OCI-LY7 (cell line): ENCODE measurements around the gene CIZ1. TPM values are rescaled to one million over a fixed set of nuclear protein-coding genes. Genes with fewer than 3 reads are reported as not detected.
A peak's percentile ranks its signal among the peaks of the same experiment; 100 is the strongest.
"Not testable (repeated sequence)": the region's sequence is repeated elsewhere in the genome, so short reads cannot be mapped to it uniquely, and the experiment has no call there.

Experiments used
- BruUV-seq: library from RNA; stranded (reverse); fragments of 400-500 nt; replicated peaks from 2 replicates; lab custom pipeline; 2021; lab: Mats Ljungman, UMichigan
- CTCF ChIA-PET: fragments of 300-600 bp; sonication (Branson Sonifier 250); formaldehyde crosslinking; loops from one replicate; lab custom pipeline; 2022; ENCODE audit warnings: antibody characterized with exemption; ENCODE audit not compliant: unreplicated experiment; lab: Charles Lee
- POLR2A ChIA-PET: fragments of 300-600 bp; sonication (Branson Sonifier 250); formaldehyde crosslinking; loops from one replicate; lab custom pipeline; 2022; ENCODE audit warnings: antibody characterized with exemption; lab: Charles Lee
- DNase-seq: peaks from one replicate; pipeline ENCODE4 v3.0.0-alpha.2; 2015; ENCODE audit warnings: low spot score
- H2AFZ ChIP-seq: fragments of 200-600 bp; sonication (generic), shearing (Covaris generic); 2 replicates; pipeline ENCODE4 v1.6.1; 2014; ENCODE audit warnings: mild to moderate bottlenecking, antibody characterized with exemption, low read length, moderate library complexity
- H3K27ac ChIP-seq: fragments of 200-600 bp; sonication (generic); 2 replicates; pipeline ENCODE4 v1.5.1; 2014; ENCODE audit warnings: mixed run types, low read depth, mild to moderate bottlenecking, moderate library complexity, low read length, inconsistent platforms; ENCODE audit not compliant: poor library complexity, severe bottlenecking
- H3K36me3 ChIP-seq: fragments of 200-600 bp; sonication (generic); 2 replicates; pipeline ENCODE4 v1.6.1; 2014; ENCODE audit warnings: mild to moderate bottlenecking, antibody characterized with exemption, low read length, moderate library complexity, mixed read lengths; ENCODE audit not compliant: insufficient read depth
- H3K4me1 ChIP-seq: fragments of 200-600 bp; sonication (generic); 2 replicates; pipeline ENCODE4 v1.5.1; 2014; ENCODE audit warnings: mild to moderate bottlenecking, low read length; ENCODE audit not compliant: insufficient read depth, poor library complexity, severe bottlenecking
- H3K4me2 ChIP-seq: fragments of 200-600 bp; sonication (generic); 2 replicates; pipeline ENCODE4 v1.6.1; 2014; ENCODE audit warnings: mild to moderate bottlenecking, low read length
- H3K4me3 ChIP-seq: fragments of 200-600 bp; sonication (generic); 2 replicates; pipeline ENCODE4 v1.5.1; 2014; ENCODE audit warnings: mild to moderate bottlenecking, low read depth, low read length; ENCODE audit not compliant: poor library complexity, severe bottlenecking
- H3K79me2 ChIP-seq: fragments of 200-600 bp; sonication (generic); 2 replicates; pipeline ENCODE4 v1.6.1; 2016; ENCODE audit warnings: low read depth, mild to moderate bottlenecking, low read length, moderate library complexity, mixed read lengths; ENCODE audit not compliant: insufficient read depth
- H3K9me2 ChIP-seq: fragments of 200-600 bp; sonication (generic); 2 replicates; pipeline ENCODE4 v1.6.1; 2016; ENCODE audit warnings: mild to moderate bottlenecking, low read length, mixed read lengths; ENCODE audit not compliant: insufficient read depth
- H3K9me3 ChIP-seq: fragments of 200-600 bp; sonication (generic); 2 replicates; pipeline ENCODE4 v1.6.1; 2014; ENCODE audit warnings: mild to moderate bottlenecking, mixed run types, low read length, mixed read lengths
- H4K20me1 ChIP-seq: fragments of 200-600 bp; sonication (generic); 2 replicates; pipeline ENCODE4 v1.6.1; 2014; ENCODE audit warnings: mild to moderate bottlenecking, antibody characterized with exemption, low read length, moderate library complexity, mixed read lengths; ENCODE audit not compliant: insufficient read depth
- EZH2phosphoT487 ChIP-seq: fragments of 200-600 bp; sonication (generic); IDR thresholded peaks from 2 replicates; pipeline ENCODE4 v1.6.1; 2018; ENCODE audit warnings: low read depth, borderline replicate concordance, mild to moderate bottlenecking, mixed run types, antibody characterized with exemption, low read length, moderate library complexity, mixed read lengths
- intact Hi-C: fragments of 100-400 bp; cut with micrococcal nuclease; formaldehyde crosslinking; loops from one replicate; pipeline ENCODE4 v1.10.0; 2022; ENCODE audit not compliant: unreplicated experiment
- total RNA-seq, 2 experiments: library from RNA; depleted of rRNA in 1 of 2; stranded (reverse); fragments of >200 nt in 1 of 2; shearing (Covaris generic) in 1 of 2; gene quantifications; 2 replicates each; pipeline ENCODE4 v1.2.3, GENCODE V29; 2014 to 2022
- TF ChIP-seq, protein P1 (sequence below): fragments of 200-600 bp; sonication (generic); conservative IDR thresholded peaks from 2 replicates; pipeline ENCODE4 v1.5.1; 2014; ENCODE audit warnings: mild to moderate bottlenecking, antibody characterized with exemption, low read length, moderate library complexity, mixed read lengths

Gene CIZ1
- total RNA-seq, 2 experiments from 2014 or later, result 45.4 to 121 TPM

DNA sequence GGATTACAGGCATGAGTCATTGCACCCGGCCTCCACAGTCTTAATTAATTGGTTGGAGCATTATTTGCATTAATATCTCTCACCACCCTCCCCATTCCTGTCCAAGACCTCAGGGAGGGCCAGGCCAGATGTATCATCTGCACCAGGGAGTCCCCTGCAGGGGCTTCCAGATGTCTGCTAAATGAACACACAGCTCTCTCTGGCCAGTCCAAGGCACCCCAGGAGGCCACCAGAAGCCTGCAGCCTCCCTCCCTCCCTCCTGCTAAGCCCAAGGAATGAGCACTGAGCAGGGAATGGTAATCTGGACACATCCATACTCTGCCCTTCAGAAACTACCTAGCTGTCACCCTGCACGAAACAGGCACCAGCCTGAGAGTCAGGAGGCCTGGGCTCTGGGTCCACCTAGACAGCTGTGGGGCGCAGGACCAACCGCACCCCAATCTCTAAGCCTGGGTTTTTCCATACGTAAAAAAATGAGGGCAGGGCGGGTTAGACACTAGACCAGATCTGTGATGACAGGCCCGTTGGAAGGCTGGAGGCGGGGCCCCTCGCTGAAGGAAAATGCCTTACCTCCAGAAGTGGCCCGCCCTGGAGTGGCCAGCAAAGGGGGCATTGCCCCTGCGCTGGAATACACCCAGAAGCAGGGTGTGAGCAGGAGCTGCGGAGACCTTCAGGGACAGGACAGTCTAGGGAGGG lies 8.3 kb downstream of the CIZ1 start:
- ChIA-PET POLR2A (no interaction called here), CTCF (no interaction called here)
- Histone ChIP-seq H3K4me1 (peaks cover 5% of the 10 kb centered on the region), H3K4me3 (no peak overlapping the region), H3K79me2 (no peaks in the 10 kb centered on the region), H3K4me2 (no peak overlapping the region), H3K27ac (no peak overlapping the region), H3K9me2 (no peaks in the 10 kb centered on the region), H3K9me3 (0 out of 2 replicates have a peak, but pooled peaks cover 3% of the 10 kb centered on the region), H4K20me1 (no peaks in the 10 kb centered on the region), H3K36me3 (peaks cover 72% of the 10 kb centered on the region), H2AFZ (no peak overlapping the region)
- TF ChIP-seq, protein P1, sequence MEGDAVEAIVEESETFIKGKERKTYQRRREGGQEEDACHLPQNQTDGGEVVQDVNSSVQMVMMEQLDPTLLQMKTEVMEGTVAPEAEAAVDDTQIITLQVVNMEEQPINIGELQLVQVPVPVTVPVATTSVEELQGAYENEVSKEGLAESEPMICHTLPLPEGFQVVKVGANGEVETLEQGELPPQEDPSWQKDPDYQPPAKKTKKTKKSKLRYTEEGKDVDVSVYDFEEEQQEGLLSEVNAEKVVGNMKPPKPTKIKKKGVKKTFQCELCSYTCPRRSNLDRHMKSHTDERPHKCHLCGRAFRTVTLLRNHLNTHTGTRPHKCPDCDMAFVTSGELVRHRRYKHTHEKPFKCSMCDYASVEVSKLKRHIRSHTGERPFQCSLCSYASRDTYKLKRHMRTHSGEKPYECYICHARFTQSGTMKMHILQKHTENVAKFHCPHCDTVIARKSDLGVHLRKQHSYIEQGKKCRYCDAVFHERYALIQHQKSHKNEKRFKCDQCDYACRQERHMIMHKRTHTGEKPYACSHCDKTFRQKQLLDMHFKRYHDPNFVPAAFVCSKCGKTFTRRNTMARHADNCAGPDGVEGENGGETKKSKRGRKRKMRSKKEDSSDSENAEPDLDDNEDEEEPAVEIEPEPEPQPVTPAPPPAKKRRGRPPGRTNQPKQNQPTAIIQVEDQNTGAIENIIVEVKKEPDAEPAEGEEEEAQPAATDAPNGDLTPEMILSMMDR, result no peak
- no TSS peak for BruUV-seq
- intact Hi-C loops, result no loop called here
- no peak for DNase-seq

DNA sequence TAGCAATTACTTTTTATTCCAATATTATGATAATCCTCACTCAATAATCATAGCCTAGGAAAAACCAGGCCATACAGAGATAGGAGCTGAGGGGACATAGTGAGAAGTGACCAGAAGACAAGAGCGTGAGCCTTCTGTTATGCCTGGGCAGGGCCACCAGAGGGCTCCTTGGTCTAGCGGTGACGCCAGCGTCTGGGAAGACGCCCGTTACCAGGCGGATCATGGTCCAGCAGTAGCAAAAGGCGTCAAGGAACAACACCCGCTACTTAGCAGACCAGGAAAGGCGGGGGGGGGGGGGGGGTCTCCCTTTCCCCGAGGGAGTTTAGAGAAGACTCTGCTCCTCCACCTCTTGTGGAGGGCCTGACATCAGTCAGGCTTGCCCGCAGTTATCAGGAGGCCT lies 9.9 kb downstream of the CIZ1 start:
- H3K79me2 ChIP-seq, H3K9me3 ChIP-seq, POLR2A ChIA-PET, H3K4me1 ChIP-seq, DNase-seq, BruUV-seq, H3K4me3 ChIP-seq, H4K20me1 ChIP-seq, H3K9me2 ChIP-seq, H2AFZ ChIP-seq, H3K4me2 ChIP-seq, CTCF ChIA-PET, intact Hi-C loops, H3K27ac ChIP-seq: not testable (repeated sequence)
- peaks cover 75% of the 10 kb centered on the region for H3K36me3 ChIP-seq
- TF ChIP-seq, protein P1, result peak; percentile 45

DNA sequence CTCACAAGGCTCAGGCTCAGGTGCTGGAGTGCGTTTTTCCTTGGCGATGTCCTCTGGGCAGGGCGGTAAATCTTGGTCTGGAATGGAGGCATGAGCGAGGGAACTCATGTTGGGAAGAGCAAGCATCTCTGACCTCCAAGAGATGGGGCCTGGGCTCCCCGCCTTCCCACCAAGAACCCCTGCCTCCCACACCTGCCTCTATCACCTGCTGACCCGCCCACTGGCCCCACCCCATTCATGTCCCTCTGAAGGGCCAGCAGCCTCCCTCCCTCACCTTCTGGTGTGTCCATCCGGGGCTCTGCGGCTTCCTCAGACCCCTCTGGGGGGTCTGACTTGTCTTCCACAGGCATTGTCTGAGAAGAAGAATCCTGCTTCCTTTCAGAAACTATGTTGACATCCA lies 10.9 kb downstream of the CIZ1 start:
- POLR2A ChIA-PET, result no interaction called here
- Histone ChIP-seq H3K4me2 (no peak overlapping the region), H4K20me1 (no peaks in the 10 kb centered on the region), H3K4me3 (no peak overlapping the region), H3K9me2 (no peaks in the 10 kb centered on the region), H3K27ac (no peak overlapping the region), H3K79me2 (no peaks in the 10 kb centered on the region), H3K9me3 (0 out of 2 replicates have a peak, but pooled peaks cover 3% of the 10 kb centered on the region), H3K4me1 (no peaks in the 10 kb centered on the region), H2AFZ (no peak overlapping the region), H3K36me3 (peaks cover 75% of the 10 kb centered on the region)
- TF ChIP-seq, protein P1, result no peak
- no peak for TF ChIP-seq EZH2phosphoT487
- CTCF ChIA-PET, result no interaction called here
- DNase-seq, result no peak
- intact Hi-C loops, result no loop called here
- BruUV-seq, result no TSS peak
